NCI-H524 treated with DMSO at 0.1 percent for 48 hours (cell line): ENCODE results near the gene CCDC74A.
"Not testable (repeated sequence)": the region's sequence is repeated elsewhere in the genome, so short reads cannot be mapped to it uniquely, and the experiment has no call there.

Experiments used
- DNase-seq: peaks from one replicate; lab custom pipeline; 2025; lab: John Stamatoyannopoulos, UW

Gene CCDC74A

DNA sequence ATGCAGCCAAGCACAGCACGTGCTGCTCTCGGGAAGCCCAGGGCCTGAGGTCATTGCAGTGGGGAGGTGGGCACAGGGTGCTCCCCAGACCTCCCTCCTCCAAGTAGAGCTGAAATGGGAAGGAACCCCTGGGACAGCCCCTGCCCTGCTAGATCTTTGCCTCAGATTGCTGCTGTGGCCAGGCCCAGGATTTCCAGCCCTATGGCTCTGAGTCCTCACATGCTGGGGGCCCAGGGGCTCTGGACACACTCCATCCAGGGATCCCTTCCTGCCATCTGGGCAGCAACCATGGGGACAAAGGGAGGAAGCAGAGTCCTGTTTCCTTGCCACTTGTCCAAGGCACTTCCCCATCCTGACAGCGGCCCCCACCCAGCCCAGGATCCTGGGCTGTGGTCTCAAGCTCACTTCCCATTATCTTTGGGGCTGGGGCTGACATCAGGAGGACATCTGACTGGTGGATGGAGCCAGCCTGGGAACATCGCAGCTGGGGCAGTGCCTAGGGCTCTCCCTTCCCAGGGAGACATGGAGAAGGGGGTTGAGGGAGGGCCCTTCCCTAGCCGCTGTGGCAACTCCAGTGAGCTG, 2.3 kb downstream of the CCDC74A start:
- not testable (repeated sequence) for DNase-seq

- DNase-seq, result not testable (repeated sequence)
Measured at GRCh38 chr2:131530626-131531344, 3.1 kb downstream of the CCDC74A start.

DNA sequence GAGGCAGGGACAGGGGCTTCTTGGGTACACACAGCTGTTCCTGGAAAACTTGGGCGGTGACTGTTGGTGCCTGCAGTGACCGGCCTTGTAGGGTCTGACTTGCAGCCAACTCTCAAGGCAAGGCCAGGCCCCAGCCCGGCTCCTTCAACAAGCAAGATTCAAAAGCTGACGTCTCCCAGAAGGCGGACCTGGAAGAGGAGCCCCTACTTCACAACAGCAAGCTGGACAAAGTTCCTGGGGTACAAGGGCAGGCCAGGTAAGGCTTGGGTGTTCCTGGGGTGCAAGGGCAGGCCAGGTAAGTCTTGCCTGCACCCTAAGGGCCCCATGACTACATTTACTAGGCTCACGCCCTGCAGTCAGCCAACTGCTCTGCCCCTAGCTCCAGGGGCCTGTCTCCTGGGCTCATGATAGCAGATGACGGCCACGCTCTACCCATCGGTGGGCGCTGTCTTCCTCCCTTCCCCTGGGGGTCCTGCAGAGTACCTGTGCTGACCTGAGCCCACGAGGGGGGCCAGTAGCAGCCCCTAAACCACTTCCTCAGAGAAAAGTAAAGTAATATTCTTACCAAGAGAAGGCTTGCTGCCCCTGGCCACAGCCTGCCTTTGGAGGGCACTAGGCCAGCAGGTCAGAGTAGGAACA, 4.0 kb downstream of the CCDC74A start:
- not testable (repeated sequence) for DNase-seq

DNA sequence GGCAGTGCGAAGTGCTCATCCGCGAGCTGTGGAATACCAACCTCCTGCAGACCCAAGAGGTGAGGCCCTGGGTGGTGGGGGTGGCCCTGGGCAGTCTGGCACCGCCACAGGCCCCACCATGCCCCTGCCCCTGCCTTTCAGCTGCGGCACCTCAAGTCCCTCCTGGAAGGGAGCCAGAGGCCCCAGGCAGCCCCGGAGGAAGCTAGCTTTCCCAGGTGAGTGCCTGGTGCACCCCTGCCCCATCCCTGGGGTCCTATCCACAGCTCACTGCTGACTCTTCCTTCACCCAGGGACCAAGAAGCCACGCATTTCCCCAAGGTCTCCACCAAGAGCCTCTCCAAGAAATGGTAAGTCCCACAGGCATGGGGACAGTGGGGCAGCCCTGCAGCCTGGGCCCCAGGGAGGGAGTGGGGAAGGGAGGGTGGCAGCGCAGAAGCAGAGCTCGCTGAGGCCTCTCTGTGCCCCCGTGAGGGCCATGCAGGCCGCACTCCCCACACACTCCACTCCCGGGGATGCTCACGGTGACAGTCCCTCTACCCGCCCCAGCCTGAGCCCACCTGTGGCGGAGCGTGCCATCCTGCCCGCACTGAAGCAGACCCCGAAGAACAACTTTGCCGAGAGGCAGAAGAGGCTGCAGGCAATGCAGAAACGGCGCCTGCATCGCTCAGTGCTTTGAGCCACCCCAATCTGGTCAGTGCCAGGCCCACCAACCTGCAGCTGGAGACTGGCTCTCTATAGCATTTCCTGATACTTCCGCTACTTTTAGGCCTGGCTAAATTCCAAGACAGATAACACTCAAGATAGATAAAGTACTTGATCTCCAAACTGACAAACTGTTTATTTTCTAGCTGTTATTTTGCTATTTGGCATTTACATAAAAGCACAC, 5.3 kb downstream of the CCDC74A start:
- not testable (repeated sequence) for DNase-seq

DNA sequence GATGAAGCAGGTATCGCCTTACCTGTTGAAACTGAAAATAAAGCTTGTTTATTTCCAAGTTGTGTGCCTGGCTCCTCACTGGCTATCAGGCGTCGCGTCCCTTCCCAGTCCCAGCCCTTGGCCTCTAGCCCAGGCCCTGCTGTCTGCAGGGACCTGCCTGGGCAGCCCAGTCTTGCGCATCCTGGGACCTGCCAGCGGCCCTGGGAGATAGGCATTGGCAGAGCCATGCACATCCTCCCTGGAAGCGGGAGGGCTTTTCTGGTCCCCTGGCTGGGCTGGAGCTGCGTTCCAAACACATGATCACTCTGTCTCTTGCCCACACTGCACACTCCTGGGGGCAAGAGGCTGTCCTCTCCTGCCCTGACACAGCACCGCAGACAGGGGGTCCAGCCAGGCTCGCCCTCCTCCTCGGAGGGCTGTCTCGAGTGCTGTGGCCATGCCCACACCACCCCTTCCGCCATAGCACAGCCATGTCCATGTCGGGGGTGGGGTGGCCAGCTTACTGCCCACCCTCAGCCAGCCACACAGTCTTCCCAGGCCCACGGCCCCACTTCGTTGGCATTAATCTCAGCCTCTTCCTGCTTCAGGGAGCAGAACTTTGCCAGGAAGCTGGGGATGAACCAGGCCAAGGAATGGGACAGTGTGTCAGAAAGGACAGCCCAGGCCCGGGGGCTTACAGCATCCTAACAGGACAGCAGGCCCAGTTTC, 6.1 kb downstream of the CCDC74A start:
- DNase-seq, result not testable (repeated sequence)

- not testable (repeated sequence) for DNase-seq
Measured at GRCh38 chr2:131534317-131534672, 6.6 kb downstream of the CCDC74A start.

GRCh38 chr2:131534965-131535364, 7.3 kb downstream of the CCDC74A start:
- not testable (repeated sequence) for DNase-seq

DNA sequence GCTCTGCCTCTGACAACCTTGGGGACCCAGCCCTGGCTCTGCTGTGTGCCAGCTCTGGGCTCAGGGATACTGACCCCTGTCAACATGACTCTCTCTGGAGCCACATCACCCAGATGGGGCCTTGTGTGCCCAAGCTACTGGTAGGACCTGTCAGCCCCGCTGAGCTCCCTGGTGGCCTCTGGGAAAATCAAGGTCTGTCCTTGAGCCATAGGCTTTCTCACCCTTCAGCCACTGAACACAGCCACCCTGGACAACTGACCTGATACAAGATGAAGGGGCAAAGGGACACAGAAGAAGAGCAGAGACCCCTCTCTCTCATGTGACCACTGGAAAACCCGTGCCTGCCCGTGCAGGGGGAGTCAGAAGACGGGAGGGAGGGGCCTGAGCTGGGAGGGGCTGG, 7.8 kb downstream of the CCDC74A start:
- DNase-seq, result no peak

DNA sequence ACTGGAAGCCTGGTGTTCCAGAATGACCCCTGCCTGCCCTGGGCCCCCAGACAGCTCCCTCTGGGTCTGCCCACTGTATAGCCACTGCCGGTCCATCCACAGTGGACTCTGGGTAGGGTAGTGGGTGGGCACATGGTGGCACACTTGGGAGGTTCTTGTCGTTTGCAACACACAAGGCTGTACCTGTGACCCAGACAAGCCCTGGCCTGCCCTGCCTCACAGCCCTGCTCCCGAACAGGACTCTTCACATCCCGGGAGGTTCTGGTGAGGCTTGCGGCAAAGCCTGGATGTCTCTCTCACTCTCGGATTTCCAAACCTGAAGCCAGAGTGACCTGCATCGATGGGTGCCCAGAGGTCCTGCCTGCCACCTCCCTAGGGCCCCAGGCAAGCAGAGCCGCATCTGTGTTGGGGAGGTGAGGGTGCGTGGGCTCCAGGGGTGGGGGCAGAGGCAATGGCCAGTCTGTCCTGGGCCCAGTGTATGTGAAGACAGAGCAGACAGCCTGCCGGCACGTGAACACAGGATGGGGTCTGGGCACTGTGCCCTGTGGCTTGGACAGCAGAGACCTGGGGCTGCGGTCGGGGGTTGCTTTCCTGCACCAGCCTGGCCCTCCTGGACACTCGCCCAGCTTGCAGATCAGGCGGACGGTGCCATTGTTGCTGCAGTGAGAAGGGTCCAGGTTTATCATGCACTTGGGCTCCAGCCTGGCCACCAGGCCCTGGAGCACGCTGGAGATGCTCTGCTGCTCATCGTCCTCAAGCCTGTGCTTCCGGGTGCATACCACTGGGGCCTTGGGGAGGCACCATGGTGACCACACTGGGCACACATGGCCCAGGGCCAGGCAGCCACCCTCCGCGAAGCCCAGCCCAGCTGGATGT, 8.5 kb downstream of the CCDC74A start:
- not testable (repeated sequence) for DNase-seq

- not testable (repeated sequence) for DNase-seq
Measured at GRCh38 chr2:131536841-131537240, 9.2 kb downstream of the CCDC74A start.

- not testable (repeated sequence) for DNase-seq
Measured at GRCh38 chr2:131538856-131539255, 11.2 kb downstream of the CCDC74A start.

- DNase-seq, result no peak
Measured at GRCh38 chr2:131542438-131543384, 15.0 kb downstream of the CCDC74A start.

DNA sequence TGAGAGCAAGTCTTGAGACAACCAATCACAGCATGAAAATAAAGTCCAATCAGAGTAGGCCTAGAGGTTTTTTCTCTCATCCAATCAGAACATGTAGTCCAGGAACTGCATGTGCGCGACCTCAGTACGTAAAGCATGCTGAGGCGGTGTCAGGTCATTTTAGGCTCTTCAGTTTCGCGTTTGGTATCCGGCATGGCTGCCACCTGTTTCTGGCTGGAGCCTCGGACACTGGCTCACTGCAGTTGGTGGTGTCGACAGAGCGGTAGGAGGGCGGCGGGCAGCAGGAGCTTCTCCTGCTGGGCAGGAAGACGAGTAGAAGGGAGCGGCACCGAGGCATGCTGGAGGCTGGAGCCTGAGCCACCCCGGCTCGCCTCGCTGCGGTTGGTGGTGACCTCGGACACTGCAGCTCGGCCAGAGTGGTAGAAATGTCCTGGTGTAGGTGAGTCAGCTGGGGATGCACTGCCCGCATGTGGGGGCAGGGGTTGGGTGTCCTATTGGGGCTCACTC, 15.8 kb downstream of the CCDC74A start:
- DNase-seq, result no peak

GRCh38 chr2:131544006-131544812, 16.5 kb downstream of the CCDC74A start:
- DNase-seq, result not testable (repeated sequence)

DNA sequence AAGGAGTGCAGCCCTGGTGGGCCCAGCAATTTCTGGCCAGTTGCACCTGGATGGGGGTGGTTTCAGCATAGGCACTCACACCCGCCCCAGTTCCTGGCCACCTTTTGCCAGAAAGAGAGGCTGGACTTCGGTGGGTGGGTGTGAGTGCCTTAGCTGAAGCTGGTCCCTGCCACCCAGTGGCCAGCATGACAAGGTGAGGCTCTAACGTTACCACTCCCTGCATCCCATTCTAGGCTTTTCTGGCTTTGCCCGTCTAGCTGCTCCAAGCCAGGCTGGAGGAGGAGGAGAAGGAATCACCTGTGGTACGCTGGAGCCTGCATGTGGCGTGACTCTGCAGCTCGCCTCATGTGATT, 17.1 kb downstream of the CCDC74A start:
- DNase-seq, result not testable (repeated sequence)

GRCh38 chr2:131552871-131553270, 25.2 kb downstream of the CCDC74A start:
- DNase-seq, result no peak

DNA sequence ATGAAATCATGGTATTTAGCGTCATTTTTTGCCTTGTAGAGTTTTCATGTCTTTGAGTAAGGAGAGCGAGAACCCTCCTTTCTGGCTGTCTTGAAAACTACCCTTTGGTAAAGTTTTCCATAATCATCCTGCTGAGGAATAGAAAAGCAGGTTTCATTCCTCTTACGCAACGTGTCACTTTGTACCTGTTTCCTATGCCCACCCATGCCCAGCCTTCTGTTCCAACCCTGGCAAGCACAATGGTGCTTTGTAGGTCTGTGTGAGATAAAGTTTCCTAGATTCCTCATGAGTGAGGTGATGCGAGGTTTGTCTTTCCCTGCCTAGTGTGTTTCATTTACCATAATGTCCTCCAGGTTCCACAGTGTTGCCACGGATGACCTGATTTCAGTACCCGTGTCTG, 29.3 kb downstream of the CCDC74A start:
- no peak for DNase-seq

- DNase-seq, result no peak
Measured at GRCh38 chr2:131557558-131558321, 30.1 kb downstream of the CCDC74A start.
